ENCODE results near the gene OR52J3.
"Not testable (repeated sequence)": the region's sequence is repeated elsewhere in the genome, so short reads cannot be mapped to it uniquely, and the experiment has no call there.

Gene OR52J3

GRCh38 chr11:5046226-5046625 is at the start of gene OR52J3:
Gene OR52J3, plus strand, starts transcription at chr11:5046526. Its CDS starts 0 bp downstream, at chr11:5046526.
- no peak for DNase-seq (ENCODE audit: low spot score)

GRCh38 chr11:5004424-5005274 is 41.7 kb upstream of the OR52J3 start:
- peak; percentile 45 for DNase-seq (ENCODE audit: low spot score)

- DNase-seq (ENCODE audit: low spot score) = no peak
These were observed 38.8 kb upstream of the OR52J3 start for GRCh38 chr11:5007561-5007960.

DNA sequence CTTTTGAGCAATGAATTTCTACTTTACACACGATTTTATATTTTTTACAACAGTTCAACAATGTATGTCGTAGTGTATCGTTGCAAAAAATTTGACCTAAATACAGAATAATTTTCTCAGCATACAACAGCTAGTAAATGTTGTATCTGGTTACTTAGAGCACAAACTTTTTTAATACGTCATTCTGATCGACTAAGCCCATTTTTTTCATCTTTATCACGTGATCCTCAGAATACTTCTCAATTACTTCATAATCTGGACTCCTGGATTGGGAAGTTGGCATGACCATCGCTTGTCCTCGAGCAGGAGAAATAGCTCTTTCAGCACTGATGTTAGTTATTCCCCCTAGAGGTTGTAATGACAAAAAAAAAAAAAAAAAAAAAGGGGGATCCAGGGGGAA is 35.1 kb upstream of the OR52J3 start:
- no peak for DNase-seq (ENCODE audit: low spot score)

DNA sequence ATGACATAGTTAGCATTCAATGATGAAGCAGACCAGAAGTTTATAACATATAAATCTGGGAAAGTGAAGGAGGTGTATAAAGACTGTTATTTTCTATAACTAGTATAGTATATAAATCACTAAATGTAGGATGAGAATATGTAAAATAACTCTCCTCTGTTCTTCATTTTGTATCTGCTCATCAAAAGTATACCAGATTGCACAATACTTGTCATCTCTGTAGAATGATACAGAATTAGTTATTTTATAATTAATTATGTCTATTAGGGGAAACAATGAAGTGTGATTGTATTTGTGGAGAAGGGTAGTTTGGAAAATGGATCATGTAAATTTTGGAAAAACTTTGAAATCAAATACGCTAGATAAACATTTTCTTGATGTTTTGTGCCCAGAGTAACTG is 33.3 kb upstream of the OR52J3 start:
- DNase-seq (ENCODE audit: low spot score) = no peak

- DNase-seq (ENCODE audit: low spot score) = no peak
These were observed 24.3 kb upstream of the OR52J3 start for GRCh38 chr11:5021996-5022395.

DNA sequence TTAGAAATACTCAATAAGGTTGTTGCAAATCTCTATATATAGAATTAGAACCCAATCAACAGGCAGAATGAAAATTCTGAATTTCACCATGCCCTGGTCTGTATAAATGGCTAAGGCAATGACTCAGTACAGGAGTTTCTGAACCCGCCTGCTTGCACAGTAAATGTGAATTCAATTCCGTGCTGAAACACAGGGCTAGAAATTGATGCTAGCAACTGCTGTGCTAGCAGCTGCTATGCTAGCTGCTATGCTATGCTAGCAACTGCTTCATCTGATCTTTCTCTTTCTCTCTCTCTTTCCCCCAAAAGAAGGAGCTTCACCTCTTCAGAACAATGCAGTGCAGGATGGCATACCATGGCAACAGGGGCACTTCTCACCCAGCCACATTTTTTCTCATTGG is 9.7 kb upstream of the OR52J3 start:
- DNase-seq (ENCODE audit: low spot score) = peak; percentile 4

GRCh38 chr11:5037926-5038325 is 8.4 kb upstream of the OR52J3 start:
- DNase-seq (ENCODE audit: low spot score) = no peak

GRCh38 chr11:5038341-5038740 is 8.0 kb upstream of the OR52J3 start:
- peak; percentile 3 for DNase-seq (ENCODE audit: low spot score)

- DNase-seq (ENCODE audit: low spot score) = no peak
These were observed 5.5 kb upstream of the OR52J3 start for GRCh38 chr11:5040876-5041275.

DNA sequence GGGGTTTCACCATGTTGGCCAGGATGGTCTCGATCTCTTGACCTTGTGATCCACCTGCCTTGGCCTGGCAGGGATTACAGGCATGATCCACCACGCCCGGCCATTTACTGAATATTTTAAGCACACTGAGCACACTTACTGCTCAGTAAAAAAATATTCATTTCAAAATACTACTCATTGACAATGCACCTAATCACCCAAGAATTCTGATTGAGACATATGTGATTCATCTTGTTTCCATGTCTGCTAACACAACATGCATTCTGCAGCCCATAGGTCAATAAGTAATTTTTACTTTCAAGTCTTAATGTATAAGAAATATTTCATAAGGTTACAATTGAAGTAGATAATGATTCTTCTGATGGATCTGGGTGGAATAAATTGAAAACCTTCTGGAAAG is 4.2 kb upstream of the OR52J3 start:
- no peak for DNase-seq (ENCODE audit: low spot score)

- no peak for DNase-seq (ENCODE audit: low spot score)
These were observed 2.9 kb upstream of the OR52J3 start for GRCh38 chr11:5043380-5043779.

GRCh38 chr11:5046754-5047330 is 516 bp downstream of the OR52J3 start:
- no peak for DNase-seq (ENCODE audit: low spot score)

- not testable (repeated sequence) for DNase-seq (ENCODE audit: low spot score)
These were observed 12.4 kb downstream of the OR52J3 start for GRCh38 chr11:5058679-5059078.

DNA sequence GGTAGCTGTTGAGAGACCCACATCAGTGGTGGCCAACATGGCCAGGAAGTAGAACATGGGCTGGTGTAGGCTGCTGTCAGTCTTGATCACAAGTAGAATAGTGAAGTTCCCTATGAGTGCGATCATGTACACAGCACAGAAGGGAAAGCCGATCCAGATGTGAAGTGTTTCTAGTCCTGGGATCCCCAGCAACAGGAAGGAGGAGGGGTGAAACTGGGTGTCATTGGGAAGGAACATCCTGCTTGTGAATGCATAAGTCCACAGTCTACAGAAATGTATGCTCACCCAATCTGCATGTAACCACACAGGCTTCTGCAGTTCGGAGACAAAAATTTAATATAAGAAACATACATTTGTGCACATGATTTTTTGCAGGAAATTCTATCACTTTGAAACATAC is 13.1 kb downstream of the OR52J3 start, which contains the start of gene OR52E2:
Gene OR52E2 (minus strand): TSS at position 237 of the 400 bp plus-strand sequence. CDS start 0 bp downstream, at position 237.
- DNase-seq (ENCODE audit: low spot score) = no peak

GRCh38 chr11:5065027-5065426 is 18.7 kb downstream of the OR52J3 start:
- no peak for DNase-seq (ENCODE audit: low spot score)

GRCh38 chr11:5069272-5069671 is 22.9 kb downstream of the OR52J3 start, which contains the start of gene OR52E1:
Gene OR52E1, plus strand, starts transcription at chr11:5069572.
- no peak for DNase-seq (ENCODE audit: low spot score)

GRCh38 chr11:5071799-5072198 is 25.5 kb downstream of the OR52J3 start:
- no peak for DNase-seq (ENCODE audit: low spot score)

DNA sequence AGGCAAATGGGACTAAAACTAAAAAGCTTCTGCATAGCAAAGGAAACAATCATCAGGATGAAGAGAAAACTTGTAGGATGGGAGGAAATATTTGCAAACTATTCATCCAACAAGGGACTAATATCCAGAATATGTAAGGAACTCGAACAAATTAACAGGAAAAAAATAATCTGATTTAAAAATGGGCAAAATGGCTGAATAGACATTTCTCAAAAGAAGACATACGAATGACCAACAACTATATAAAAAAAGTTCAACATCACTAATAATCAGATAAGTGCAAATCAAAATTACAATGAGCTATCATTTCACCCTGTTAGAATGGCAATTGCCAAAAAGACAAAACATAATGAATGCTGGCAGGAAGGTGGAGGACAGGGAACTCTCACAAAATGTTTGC is 35.1 kb downstream of the OR52J3 start:
- no peak for DNase-seq (ENCODE audit: low spot score)

GRCh38 chr11:5083602-5084001 is 37.3 kb downstream of the OR52J3 start:
- no peak for DNase-seq (ENCODE audit: low spot score)

DNA sequence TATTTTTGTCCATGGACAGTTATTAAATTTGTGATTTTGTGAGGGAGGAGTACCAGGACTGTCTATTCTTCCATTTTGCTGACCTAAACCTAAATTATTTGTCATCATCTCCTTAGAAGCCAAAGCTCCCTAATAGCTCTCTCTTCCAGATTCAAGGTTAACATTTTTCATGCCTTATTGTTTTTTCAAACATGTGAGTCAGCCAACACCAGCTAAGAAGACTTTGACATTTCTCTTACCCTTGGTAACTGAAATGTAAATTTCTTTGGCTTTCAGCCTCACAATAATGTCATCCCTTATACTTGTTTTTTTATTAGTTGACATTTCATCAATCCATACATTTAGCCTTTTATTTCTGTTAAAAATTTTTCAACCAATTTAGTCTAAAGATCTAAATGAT is 42.2 kb downstream of the OR52J3 start:
- DNase-seq (ENCODE audit: low spot score) = no peak

- no peak for DNase-seq (ENCODE audit: low spot score)
These were observed 44.3 kb downstream of the OR52J3 start for GRCh38 chr11:5090668-5091067.

- no peak for DNase-seq (ENCODE audit: low spot score)
These were observed 46.7 kb downstream of the OR52J3 start for GRCh38 chr11:5092821-5093585.

All from pons (tissue), 1 donor.